Activated T-helper 2 cell treated with anti-CD3 and anti-CD28 coated beads, Interferon-gamma antibody, Interleukin-2, Interleukin-4, amounts not matched to agents 10 μg/mL and 5 μg/mL and 100 μg/mL, durations not matched to agents 14 hours and 24 hours and 36 hours (primary cell): Measurements from ENCODE around the gene NAT16. TPM values are rescaled to one million over a fixed set of nuclear protein-coding genes. Genes with fewer than 3 reads are reported as not detected.

Experiments
- DNase-seq: peaks from one replicate; pipeline ENCODE4 v3.0.0; 2021; ENCODE audit warnings: low spot score
- H3K27ac Mint-ChIP-seq: one replicate; pipeline ENCODE4 v1.8.0; 2021; ENCODE audit warnings: mixed read lengths
- H3K27me3 Mint-ChIP-seq: one replicate; pipeline ENCODE4 v1.8.0; 2021; ENCODE audit warnings: low read depth, mixed read lengths
- H3K36me3 Mint-ChIP-seq: one replicate; pipeline ENCODE4 v1.8.0; 2021; ENCODE audit warnings: low read depth, mixed read lengths
- H3K4me1 Mint-ChIP-seq: one replicate; pipeline ENCODE4 v1.8.0; 2021; ENCODE audit warnings: low read depth, mixed read lengths
- H3K4me3 Mint-ChIP-seq: one replicate; pipeline ENCODE4 v1.8.0; 2021; ENCODE audit warnings: low read depth, mild to moderate bottlenecking, moderate library complexity, mixed read lengths
- H3K9me3 Mint-ChIP-seq: one replicate; pipeline ENCODE4 v1.8.0; 2021; ENCODE audit warnings: mixed read lengths
- intact Hi-C: fragments of 100-400 bp; cut with micrococcal nuclease; formaldehyde crosslinking; loops from one replicate; pipeline ENCODE4 v1.15.1; 2023
- total RNA-seq: library from RNA; stranded (reverse); gene quantifications from 2 replicates; pipeline ENCODE4 v1.2.3, GENCODE V29; 2022

NAT16 gene
- total RNA-seq, result not detected in 2 replicates

- no peak within 1 kb of the TSS for H3K27ac Mint-ChIP-seq
- H3K27me3 Mint-ChIP-seq, result peaks cover 64% of the 10 kb centered on the region
- H3K36me3 Mint-ChIP-seq, result no peaks in the 10 kb centered on the region
Observed at GRCh38 chr7:101180130-101180755, at the start of gene NAT16. NAT16 (minus strand) TSS chr7:101180293; CDS start chr7:101174807, 5,486 bp downstream.

DNA sequence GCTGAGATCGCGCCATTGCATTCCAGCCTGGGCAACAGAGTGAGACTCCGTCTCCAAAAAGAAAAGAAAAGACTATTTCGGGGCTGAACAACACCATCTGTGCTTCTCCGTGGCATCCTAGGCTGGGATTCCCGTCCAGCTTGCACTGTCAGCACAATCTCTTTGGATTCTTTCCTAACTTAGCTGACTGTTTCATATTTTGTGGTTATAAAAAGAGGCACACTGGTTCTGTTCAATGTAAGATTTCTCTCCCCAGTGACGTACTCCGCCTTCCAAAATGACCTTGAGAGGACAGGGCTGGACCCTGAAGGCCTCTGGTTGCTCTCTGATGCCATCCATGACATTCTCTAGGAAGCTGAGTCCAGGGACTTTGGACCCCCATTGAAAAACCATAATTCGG is 46.6 kb upstream of the NAT16 start:
- Mint-ChIP-seq H3K4me1 (no peaks in the 10 kb centered on the region), H3K36me3 (peaks cover 39% of the 10 kb centered on the region), H3K27me3 (no peaks in the 10 kb centered on the region), H3K4me3 (no peak overlapping the region), H3K9me3 (no peaks in the 10 kb centered on the region), H3K27ac (no peak overlapping the region)
- DNase-seq, result no peak
- intact Hi-C loops, result no loop called here

More at GRCh38 chr7:101180130-101180755, at the start of gene NAT16:
- H3K4me3 Mint-ChIP-seq, result no peak within 1 kb of the TSS
- H3K9me3 Mint-ChIP-seq, result no peaks in the 10 kb centered on the region
- DNase-seq, result no peak
- intact Hi-C loops, result no loop called here
- H3K4me1 Mint-ChIP-seq, result peaks cover 5% of the 10 kb centered on the region

- Mint-ChIP-seq H3K9me3 (no peaks in the 10 kb centered on the region), H3K4me3 (no peak overlapping the region), H3K4me1 (no peaks in the 10 kb centered on the region), H3K27me3 (no peaks in the 10 kb centered on the region), H3K36me3 (peaks cover 45% of the 10 kb centered on the region), H3K27ac (no peak overlapping the region)
- DNase-seq, result no peak
- intact Hi-C loops, result no loop called here
Observed at GRCh38 chr7:101225650-101226049, 45.6 kb upstream of the NAT16 start.

- Mint-ChIP-seq H3K4me1 (peaks cover 7% of the 10 kb centered on the region), H3K27me3 (no peaks in the 10 kb centered on the region), H3K36me3 (peaks cover 42% of the 10 kb centered on the region), H3K27ac (no peak overlapping the region), H3K9me3 (no peaks in the 10 kb centered on the region), H3K4me3 (no peak overlapping the region)
- DNase-seq, result no peak
- intact Hi-C loops, result no loop called here
Observed at GRCh38 chr7:101223528-101223927, 43.4 kb upstream of the NAT16 start.

- no peak for DNase-seq
Observed at GRCh38 chr7:101222275-101222830, 42.3 kb upstream of the NAT16 start.

DNA sequence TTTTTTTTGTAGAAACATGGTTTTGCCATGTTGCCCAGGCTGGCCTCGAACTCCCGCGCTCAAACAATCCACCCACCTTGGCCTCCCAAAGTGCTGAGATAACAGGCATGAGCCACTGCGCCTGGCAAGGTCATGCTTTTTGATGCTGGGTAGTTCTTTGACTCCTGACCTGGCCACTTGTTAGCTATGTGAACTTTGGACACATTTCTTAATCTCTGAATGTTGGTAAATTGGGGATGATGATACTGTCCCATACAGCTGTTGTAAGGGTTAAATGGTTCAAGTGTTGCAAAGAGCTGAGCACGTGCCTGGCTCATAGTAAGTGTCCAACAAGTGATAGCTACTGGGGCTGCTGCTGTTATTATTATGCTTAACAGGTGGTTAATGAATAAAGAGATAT is 40.2 kb upstream of the NAT16 start:
- peak overlapping the region; percentile 11 for H3K4me3 Mint-ChIP-seq
- no peak for DNase-seq
- peaks cover 22% of the 10 kb centered on the region for H3K4me1 Mint-ChIP-seq
- intact Hi-C loops, result no loop called here
- H3K27me3 Mint-ChIP-seq, result no peaks in the 10 kb centered on the region
- H3K36me3 Mint-ChIP-seq, result peaks cover 54% of the 10 kb centered on the region
- H3K27ac Mint-ChIP-seq, result no peak overlapping the region
- H3K9me3 Mint-ChIP-seq, result no peaks in the 10 kb centered on the region

More at GRCh38 chr7:101222275-101222830, 42.3 kb upstream of the NAT16 start:
- H3K9me3 Mint-ChIP-seq, result no peaks in the 10 kb centered on the region
- intact Hi-C loops, result no loop called here
- peaks cover 9% of the 10 kb centered on the region for H3K4me1 Mint-ChIP-seq
- no peaks in the 10 kb centered on the region for H3K27me3 Mint-ChIP-seq
- H3K4me3 Mint-ChIP-seq, result no peak overlapping the region
- no peak overlapping the region for H3K27ac Mint-ChIP-seq
- H3K36me3 Mint-ChIP-seq, result peaks cover 40% of the 10 kb centered on the region

GRCh38 chr7:101218236-101219125 is 38.4 kb upstream of the NAT16 start:
- Mint-ChIP-seq H3K27me3 (no peaks in the 10 kb centered on the region), H3K4me1 (peaks cover 22% of the 10 kb centered on the region), H3K36me3 (peaks cover 45% of the 10 kb centered on the region), H3K4me3 (peak overlapping the region; percentile 99), H3K9me3 (no peaks in the 10 kb centered on the region), H3K27ac (peak overlapping the region; percentile 84)
- intact Hi-C loops, result loop anchor here (1.0 kb wide), 1 partner anchor 26 kb away; no protein-coding TSS in a partner anchor
- no peak for DNase-seq

DNA sequence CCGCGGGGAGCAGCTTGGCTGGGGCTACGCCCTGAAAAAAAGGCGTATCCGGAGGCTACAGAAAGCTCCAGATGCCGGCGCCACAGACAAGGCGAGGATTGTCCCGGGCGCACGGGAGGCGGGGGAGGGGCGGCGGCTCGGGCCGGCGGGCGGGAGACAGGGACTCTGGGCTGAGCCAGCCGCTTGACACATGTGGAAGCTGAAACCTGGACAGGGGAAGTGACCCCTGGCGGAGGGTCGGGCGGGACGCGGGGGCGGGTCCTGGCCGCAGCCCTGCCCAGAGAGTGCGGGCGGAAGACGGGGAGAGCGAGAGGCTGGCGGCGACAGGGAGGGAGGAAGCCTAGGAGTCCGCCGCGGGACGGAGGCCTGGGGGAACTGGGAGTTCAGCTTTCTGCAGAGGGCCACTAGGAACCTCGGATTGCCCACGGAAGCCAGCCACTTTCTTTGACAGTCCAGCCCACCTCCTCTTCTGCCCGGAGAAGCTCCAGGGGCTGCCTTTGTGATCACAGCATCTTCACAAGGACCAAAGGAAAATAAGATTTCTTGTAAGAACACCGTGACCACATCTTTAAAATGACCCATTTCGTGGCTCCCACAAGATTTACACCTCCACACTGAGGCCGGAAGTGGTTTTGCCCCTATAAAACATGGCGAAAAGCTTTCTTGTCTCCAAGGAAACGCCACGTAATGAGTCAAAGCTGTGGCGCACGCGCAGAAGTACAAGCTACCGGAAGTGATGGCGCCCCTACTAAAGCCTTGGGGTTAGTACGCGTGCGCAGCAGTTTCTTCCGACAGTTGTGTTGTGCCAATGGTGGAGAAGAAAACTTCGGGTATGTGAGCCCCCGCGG is 37.5 kb upstream of the NAT16 start, which contains the start of the genes PLOD3 and ZNHIT1:
Gene PLOD3, minus strand, starts transcription at position 194 of the 848 bp plus-strand sequence. CDS start 307 bp downstream, outside the sequence.
Gene ZNHIT1, plus strand, starts transcription at position 778 of the 848 bp plus-strand sequence. Its CDS starts 31 bp downstream, at position 809.
- H3K9me3 Mint-ChIP-seq, result no peaks in the 10 kb centered on the region
- H3K27me3 Mint-ChIP-seq, result no peaks in the 10 kb centered on the region
- peak; percentile 94 for DNase-seq
- intact Hi-C loops, result loop anchor here (1.0 to 2.0 kb wide), 2 partner anchors 27 to 65 kb away; no protein-coding TSS in a partner anchor
- H3K4me3 Mint-ChIP-seq, result peak within 1 kb of the TSS; percentile 99
- peaks cover 22% of the 10 kb centered on the region for H3K4me1 Mint-ChIP-seq
- peak within 1 kb of the TSS; percentile 84 for H3K27ac Mint-ChIP-seq
- peaks cover 38% of the 10 kb centered on the region for H3K36me3 Mint-ChIP-seq

DNA sequence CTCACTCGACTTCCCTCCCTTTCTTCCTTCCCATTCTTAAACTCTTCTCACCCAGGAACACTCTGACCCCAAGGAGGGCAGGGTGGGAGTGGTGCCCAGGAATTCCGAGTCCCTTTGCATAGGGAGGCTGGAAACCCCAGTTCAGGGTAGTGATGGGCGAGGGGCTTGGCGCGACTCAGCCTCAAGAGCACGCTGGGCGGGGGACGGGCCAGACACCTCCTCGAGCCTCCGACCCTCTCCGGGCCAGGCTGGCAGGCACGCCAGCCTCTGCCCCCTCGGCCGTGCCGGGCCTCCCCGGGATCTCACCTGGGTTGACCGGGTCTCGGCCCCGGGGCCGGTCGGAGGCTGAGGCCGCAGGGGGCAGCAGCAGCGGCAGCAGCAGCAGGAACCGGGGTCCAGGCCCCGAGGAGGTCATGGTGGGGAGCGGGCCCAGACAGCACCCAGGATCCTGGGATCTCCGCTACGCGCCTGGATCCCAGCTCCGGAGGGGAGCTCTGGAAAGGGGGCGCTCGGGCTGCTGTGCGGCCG is 36.8 kb upstream of the NAT16 start:
- intact Hi-C loops, result loop anchor here (2.0 kb wide), 1 partner anchor 66 kb away; no protein-coding TSS in a partner anchor
- Mint-ChIP-seq H3K27ac (peak overlapping the region; percentile 84), H3K36me3 (peaks cover 33% of the 10 kb centered on the region), H3K27me3 (no peaks in the 10 kb centered on the region), H3K4me3 (peak overlapping the region; percentile 99), H3K9me3 (no peaks in the 10 kb centered on the region), H3K4me1 (peaks cover 22% of the 10 kb centered on the region)
- no peak for DNase-seq

GRCh38 chr7:101216001-101216859 is 36.1 kb upstream of the NAT16 start:
- Mint-ChIP-seq H3K36me3 (peaks cover 26% of the 10 kb centered on the region), H3K27me3 (no peaks in the 10 kb centered on the region), H3K4me3 (peak overlapping the region; percentile 99), H3K27ac (peak overlapping the region; percentile 69), H3K4me1 (peaks cover 22% of the 10 kb centered on the region), H3K9me3 (no peaks in the 10 kb centered on the region)
- DNase-seq, result no peak
- intact Hi-C loops, result loop anchor here (2.0 kb wide), 1 partner anchor 67 kb away; no protein-coding TSS in a partner anchor

DNA sequence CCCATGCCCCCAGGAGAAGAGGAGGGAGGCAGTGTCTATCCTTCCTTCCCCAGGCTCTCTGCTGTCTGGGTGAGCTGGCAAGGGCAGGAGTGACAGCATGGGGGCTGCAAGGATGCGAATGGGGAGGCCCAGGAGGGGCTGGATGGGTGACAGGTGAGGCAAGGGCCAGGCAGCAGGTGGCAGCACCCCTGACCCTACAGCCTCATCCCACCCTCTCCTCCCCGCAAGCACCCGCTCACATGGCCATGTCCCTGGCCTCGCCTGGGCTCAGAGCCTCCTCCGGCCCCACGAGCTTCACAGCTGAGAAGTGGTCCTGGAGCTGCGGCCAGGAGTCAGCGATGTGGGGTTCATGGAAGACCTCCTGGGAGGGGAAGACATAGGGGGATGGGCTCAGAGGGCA is 31.9 kb upstream of the NAT16 start:
- no peak overlapping the region for H3K4me3 Mint-ChIP-seq
- no peaks in the 10 kb centered on the region for H3K27me3 Mint-ChIP-seq
- H3K36me3 Mint-ChIP-seq, result peaks cover 29% of the 10 kb centered on the region
- no peak overlapping the region for H3K27ac Mint-ChIP-seq
- no peak for DNase-seq
- intact Hi-C loops, result no loop called here
- no peaks in the 10 kb centered on the region for H3K9me3 Mint-ChIP-seq
- H3K4me1 Mint-ChIP-seq, result peaks cover 13% of the 10 kb centered on the region
